Loucy (cell line): ENCODE measurements around the gene PROSER2.

Source experiments
- H2AFZ ChIP-seq: fragments of 200-600 bp; sonication (generic); 2 replicates; pipeline ENCODE4 v1.6.0; 2016; ENCODE audit warnings: antibody characterized with exemption, mild to moderate bottlenecking, low read length, moderate library complexity
- H3F3A ChIP-seq: fragments of 200-600 bp; 2 replicates; pipeline ENCODE4 v1.6.0; 2016; ENCODE audit warnings: antibody characterized with exemption, low read depth, mild to moderate bottlenecking
- H3K27me3 ChIP-seq: fragments of 200-600 bp; sonication (generic); 2 replicates; pipeline ENCODE4 v1.6.1; 2014; ENCODE audit warnings: low read length, mild to moderate bottlenecking; ENCODE audit not compliant: insufficient read depth, poor library complexity, severe bottlenecking
- H3K36me3 ChIP-seq: fragments of 200-600 bp; sonication (generic); 2 replicates; pipeline ENCODE4 v1.6.1; 2016; ENCODE audit warnings: low read length; ENCODE audit not compliant: insufficient read depth
- H3K4me1 ChIP-seq: fragments of 200-600 bp; sonication (generic); 2 replicates; pipeline ENCODE4 v1.5.1; 2014; ENCODE audit warnings: low read length, mild to moderate bottlenecking; ENCODE audit not compliant: insufficient read depth, poor library complexity, severe bottlenecking
- H3K4me2 ChIP-seq: fragments of 200-600 bp; sonication (generic); 2 replicates; pipeline ENCODE4 v1.6.0; 2014; ENCODE audit warnings: antibody characterized with exemption, low read length, low read depth, mild to moderate bottlenecking; ENCODE audit not compliant: poor library complexity, severe bottlenecking
- H3K4me3 ChIP-seq: fragments of 200-600 bp; sonication (generic); 2 replicates; pipeline ENCODE4 v1.5.1; 2014; ENCODE audit warnings: low read length, mild to moderate bottlenecking, mixed read lengths; ENCODE audit not compliant: poor library complexity, severe bottlenecking
- H3K79me2 ChIP-seq: fragments of 200-600 bp; sonication (generic); 2 replicates; pipeline ENCODE4 v1.6.1; 2014; ENCODE audit warnings: low read length; ENCODE audit not compliant: insufficient read depth
- H3K9ac ChIP-seq: fragments of 200-600 bp; sonication (generic); 2 replicates; pipeline ENCODE4 v1.6.0; 2014; ENCODE audit warnings: mild to moderate bottlenecking, low read depth, low read length, moderate library complexity; ENCODE audit not compliant: poor library complexity, severe bottlenecking
- H3K9me2 ChIP-seq: fragments of 200-600 bp; sonication (generic); replicated peaks from 2 replicates; pipeline ENCODE4 v1.6.1; 2016; ENCODE audit warnings: low read depth, low read length, mixed read lengths
- H3K9me3 ChIP-seq: fragments of 200-600 bp; sonication (generic); 2 replicates; pipeline ENCODE4 v1.6.1; 2014; ENCODE audit warnings: mild to moderate bottlenecking, antibody characterized with exemption, low read length, low read depth; ENCODE audit not compliant: insufficient read depth
- H4K20me1 ChIP-seq: fragments of 200-600 bp; sonication (generic); 2 replicates; pipeline ENCODE4 v1.6.0; 2014; ENCODE audit warnings: antibody characterized with exemption, low read length, mild to moderate bottlenecking; ENCODE audit not compliant: insufficient read depth, poor library complexity, severe bottlenecking
- CTCF ChIP-seq: fragments of 200-600 bp; sonication (generic); conservative IDR thresholded peaks from 2 replicates; pipeline ENCODE4 v1.5.1; 2014; ENCODE audit warnings: mild to moderate bottlenecking, antibody characterized with exemption, low read length
- EZH2phosphoT487 ChIP-seq: fragments of 200-600 bp; IDR thresholded peaks from 2 replicates; pipeline ENCODE4 v1.6.1; 2018; ENCODE audit warnings: antibody characterized with exemption, mild to moderate bottlenecking, moderate library complexity, borderline replicate concordance

Gene PROSER2

DNA sequence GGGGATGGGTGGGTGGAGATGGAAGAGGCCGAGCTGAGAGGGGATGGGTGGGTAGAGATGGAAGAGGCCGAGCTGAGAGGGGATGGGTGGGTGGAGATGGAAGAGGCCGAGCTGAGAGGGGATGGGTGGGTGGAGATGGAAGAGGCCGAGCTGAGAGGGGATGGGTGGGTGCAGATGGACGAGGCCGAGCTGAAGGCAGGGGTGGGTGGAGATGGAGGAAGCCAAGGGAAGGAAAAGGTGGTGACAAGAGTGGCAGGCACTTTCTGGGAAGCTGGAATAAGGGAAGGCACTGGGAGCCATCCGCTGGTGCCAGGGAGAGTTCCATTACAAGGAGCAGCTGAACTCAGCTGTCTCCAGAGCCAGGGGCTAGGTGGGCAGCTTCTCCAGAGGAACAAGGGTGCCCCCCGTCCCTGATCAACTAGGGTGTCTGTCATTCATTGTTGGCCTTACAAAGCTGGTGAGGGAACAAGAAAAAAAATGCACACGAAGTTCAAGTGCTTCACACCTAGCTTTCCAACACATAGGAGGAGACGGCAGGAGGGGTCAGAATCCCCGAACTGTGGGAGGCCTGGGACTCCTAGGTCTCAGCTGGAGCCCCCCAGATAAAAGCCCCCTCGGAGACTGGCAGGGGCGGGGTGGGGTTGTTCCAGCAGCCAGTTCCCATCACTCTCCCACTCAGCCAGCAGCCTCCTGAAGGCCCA is 62.4 kb downstream of the PROSER2 start:
- no peaks in the 10 kb centered on the region for H3K79me2 ChIP-seq
- no peaks in the 10 kb centered on the region for H3F3A ChIP-seq
- H4K20me1 ChIP-seq, result no peaks in the 10 kb centered on the region
- H3K9ac ChIP-seq, result no peak overlapping the region
- no peaks in the 10 kb centered on the region for H3K36me3 ChIP-seq
- H3K4me3 ChIP-seq, result no peak overlapping the region
- no peak overlapping the region for H3K4me2 ChIP-seq
- no peak overlapping the region for H2AFZ ChIP-seq
- no peaks in the 10 kb centered on the region for H3K9me2 ChIP-seq
- H3K9me3 ChIP-seq, result no peaks in the 10 kb centered on the region
- TF ChIP-seq EZH2phosphoT487 (no peak), CTCF (no peak)
- peaks cover 24% of the 10 kb centered on the region for H3K4me1 ChIP-seq
- H3K27me3 ChIP-seq, result no peaks in the 10 kb centered on the region

- H3K36me3 ChIP-seq, result no peaks in the 10 kb centered on the region
- no peak overlapping the region for H3K9ac ChIP-seq
- H2AFZ ChIP-seq, result no peak overlapping the region
Measured at GRCh38 chr10:11886138-11886474, 63.0 kb downstream of the PROSER2 start.

DNA sequence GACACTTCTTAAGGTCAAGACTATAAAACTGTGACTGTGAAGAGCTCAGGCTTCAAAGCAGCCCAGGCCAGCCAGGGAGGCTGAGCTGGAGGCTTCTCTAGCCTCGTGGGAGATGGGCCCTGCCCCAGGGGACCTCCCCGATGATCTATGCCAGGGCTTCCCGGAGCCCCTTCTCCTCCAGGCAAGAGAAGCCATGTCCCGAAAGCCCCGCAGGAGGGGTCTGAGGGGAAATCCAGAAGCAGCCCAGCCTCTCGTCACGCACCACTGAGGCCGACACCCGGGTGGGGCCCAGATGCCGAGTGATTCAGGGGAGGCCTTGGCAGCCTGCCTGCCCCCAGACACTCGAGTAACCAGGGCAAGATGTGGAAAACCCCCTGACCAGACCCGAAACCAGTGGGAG is 63.7 kb downstream of the PROSER2 start:
- Histone ChIP-seq H2AFZ (no peak overlapping the region), H3K27me3 (no peaks in the 10 kb centered on the region), H3K9ac (no peak overlapping the region)

More at GRCh38 chr10:11886138-11886474, 63.0 kb downstream of the PROSER2 start:
- H3K4me2 ChIP-seq, result no peak overlapping the region
- H3K9me3 ChIP-seq, result no peaks in the 10 kb centered on the region
- peaks cover 22% of the 10 kb centered on the region for H3K4me1 ChIP-seq
- H3F3A ChIP-seq, result no peaks in the 10 kb centered on the region
- no peaks in the 10 kb centered on the region for H3K9me2 ChIP-seq
- no peaks in the 10 kb centered on the region for H3K79me2 ChIP-seq
- no peak overlapping the region for H3K4me3 ChIP-seq
- no peaks in the 10 kb centered on the region for H4K20me1 ChIP-seq
- no peaks in the 10 kb centered on the region for H3K27me3 ChIP-seq
- TF ChIP-seq CTCF (no peak), EZH2phosphoT487 (no peak)

More for the DNA sequence above, 63.7 kb downstream of the PROSER2 start:
- Histone ChIP-seq H3K4me3 (no peak overlapping the region), H3K79me2 (no peaks in the 10 kb centered on the region), H3K9me2 (no peaks in the 10 kb centered on the region), H3K4me1 (peaks cover 21% of the 10 kb centered on the region), H3K4me2 (no peak overlapping the region), H3K36me3 (no peaks in the 10 kb centered on the region), H3K9me3 (no peaks in the 10 kb centered on the region), H3F3A (no peaks in the 10 kb centered on the region), H4K20me1 (no peaks in the 10 kb centered on the region)
- no peak for TF ChIP-seq EZH2phosphoT487
- TF ChIP-seq CTCF, result no peak
